NCI-H510A treated with DMSO at 0.1 percent for 48 hours (cell line): ENCODE measurements around the gene MAN1C1.
"Not testable (repeated sequence)": the region's sequence is repeated elsewhere in the genome, so short reads cannot be mapped to it uniquely, and the experiment has no call there.

ENCODE experiments used
- DNase-seq: peaks from one replicate; lab custom pipeline; 2025; lab: John Stamatoyannopoulos, UW

Gene MAN1C1

GRCh38 chr1:25634896-25635295 lies 18.3 kb downstream of the MAN1C1 start:
- DNase-seq = no peak

- DNase-seq = not testable (repeated sequence)
Measured at GRCh38 chr1:25636141-25636540, 19.6 kb downstream of the MAN1C1 start.

GRCh38 chr1:25640646-25641328 lies 24.2 kb downstream of the MAN1C1 start:
- no peak for DNase-seq

GRCh38 chr1:25641329-25641725 lies 24.7 kb downstream of the MAN1C1 start:
- no peak for DNase-seq

- DNase-seq = no peak
Measured at GRCh38 chr1:25641931-25642573, 25.5 kb downstream of the MAN1C1 start.

- DNase-seq = no peak
Measured at GRCh38 chr1:25642574-25643108, 26.1 kb downstream of the MAN1C1 start.

GRCh38 chr1:25643929-25644328 lies 27.3 kb downstream of the MAN1C1 start:
- DNase-seq = no peak

- no peak for DNase-seq
Measured at GRCh38 chr1:25644962-25645361, 28.4 kb downstream of the MAN1C1 start.

GRCh38 chr1:25645637-25646400 lies 29.2 kb downstream of the MAN1C1 start:
- DNase-seq = no peak

GRCh38 chr1:25647106-25647505 lies 30.5 kb downstream of the MAN1C1 start:
- DNase-seq = no peak

GRCh38 chr1:25647863-25648262 lies 31.3 kb downstream of the MAN1C1 start:
- no peak for DNase-seq

- no peak for DNase-seq
Measured at GRCh38 chr1:25648681-25649440, 32.3 kb downstream of the MAN1C1 start.

- DNase-seq = no peak
Measured at GRCh38 chr1:25649505-25650288, 33.1 kb downstream of the MAN1C1 start.

- no peak for DNase-seq
Measured at GRCh38 chr1:25650289-25650576, 33.6 kb downstream of the MAN1C1 start.

- DNase-seq = no peak
Measured at GRCh38 chr1:25651036-25651640, 34.5 kb downstream of the MAN1C1 start.

- no peak for DNase-seq
Measured at GRCh38 chr1:25651824-25652741, 35.5 kb downstream of the MAN1C1 start.

GRCh38 chr1:25653558-25653957 lies 37.0 kb downstream of the MAN1C1 start:
- no peak for DNase-seq

- no peak for DNase-seq
Measured at GRCh38 chr1:25654109-25654660, 37.6 kb downstream of the MAN1C1 start.

GRCh38 chr1:25657121-25657882 lies 40.7 kb downstream of the MAN1C1 start:
- DNase-seq = no peak
